Osteocyte (in vitro differentiated cells): Measurements from ENCODE around the gene RPS15. TPM values are rescaled to one million over a fixed set of nuclear protein-coding genes. Genes with fewer than 3 reads are reported as not detected.

Source experiments
- DNase-seq: peaks from one replicate; pipeline ENCODE4 v3.0.0; 2021; ENCODE audit warnings: mixed read lengths; ENCODE audit not compliant: unreplicated experiment; ENCODE audit errors: extremely low spot score
- H3K27ac Mint-ChIP-seq: one replicate; pipeline ENCODE4 v1.8.0; 2021; ENCODE audit warnings: mild to moderate bottlenecking, mixed read lengths; ENCODE audit not compliant: unreplicated experiment
- H3K27me3 Mint-ChIP-seq: one replicate; pipeline ENCODE4 v1.8.0; 2021; ENCODE audit warnings: mixed read lengths; ENCODE audit not compliant: unreplicated experiment
- H3K36me3 Mint-ChIP-seq: one replicate; pipeline ENCODE4 v1.8.0; 2021; ENCODE audit warnings: mixed read lengths; ENCODE audit not compliant: unreplicated experiment
- H3K4me1 Mint-ChIP-seq: one replicate; pipeline ENCODE4 v1.8.0; 2021; ENCODE audit warnings: mixed read lengths; ENCODE audit not compliant: unreplicated experiment
- H3K4me3 Mint-ChIP-seq: one replicate; pipeline ENCODE4 v1.8.0; 2021; ENCODE audit warnings: mild to moderate bottlenecking, moderate library complexity, mixed read lengths; ENCODE audit not compliant: unreplicated experiment
- H3K9me3 Mint-ChIP-seq: one replicate; pipeline ENCODE4 v1.8.0; 2021; ENCODE audit warnings: mixed read lengths; ENCODE audit not compliant: unreplicated experiment
- total RNA-seq: library from RNA; stranded (reverse); gene quantifications from 2 replicates; pipeline ENCODE4 v1.2.1, GENCODE V29; 2021
- TF ChIP-seq, protein P1 (sequence below): fragments of 200-600 bp; sonication (generic); IDR thresholded peaks from 2 replicates; pipeline ENCODE4 v1.5.0; 2021; ENCODE audit warnings: antibody characterized with exemption, mild to moderate bottlenecking, moderate library complexity

The RPS15 gene
- total RNA-seq, 1 donor from 2014 or later, result 932 TPM

DNA sequence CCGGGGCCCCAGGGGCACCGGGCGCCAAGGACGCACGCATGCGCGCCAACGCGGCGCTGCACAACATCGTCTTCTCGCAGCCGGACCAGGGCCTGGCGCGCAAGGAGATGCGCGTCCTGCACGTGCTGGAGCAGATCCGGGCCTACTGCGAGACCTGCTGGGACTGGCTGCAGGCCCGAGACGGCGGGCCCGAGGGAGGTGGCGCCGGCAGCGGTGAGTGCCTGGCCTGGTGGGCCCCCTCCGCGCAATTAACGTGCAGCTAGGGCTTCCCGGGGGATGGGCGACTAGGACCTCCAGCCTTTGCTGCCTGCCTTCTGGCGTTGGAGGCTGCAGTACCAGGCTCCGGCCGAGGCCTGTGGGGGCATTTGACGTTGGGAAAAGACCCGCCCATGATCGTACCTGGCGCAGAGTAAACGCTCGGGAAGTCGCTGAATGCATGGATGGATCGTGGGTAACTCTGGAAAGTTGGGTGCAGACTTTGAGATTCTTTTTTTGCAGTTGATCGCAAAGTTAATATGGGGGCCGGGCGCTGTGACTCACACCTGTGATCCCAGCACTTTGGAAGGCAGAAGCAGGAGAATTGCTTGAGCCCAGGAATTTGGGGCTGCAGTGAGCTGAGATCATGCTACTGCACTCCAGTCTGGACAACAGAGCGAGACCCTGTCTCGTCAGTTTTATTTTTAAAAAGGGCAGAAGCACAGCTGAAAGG lies 19.0 kb downstream of the RPS15 start:
- Mint-ChIP-seq H3K9me3 (no peaks in the 10 kb centered on the region), H3K27me3 (peaks cover 10% of the 10 kb centered on the region), H3K4me3 (no peak overlapping the region), H3K36me3 (no peaks in the 10 kb centered on the region), H3K4me1 (peaks cover 2% of the 10 kb centered on the region), H3K27ac (no peak overlapping the region)
- TF ChIP-seq, protein P1, sequence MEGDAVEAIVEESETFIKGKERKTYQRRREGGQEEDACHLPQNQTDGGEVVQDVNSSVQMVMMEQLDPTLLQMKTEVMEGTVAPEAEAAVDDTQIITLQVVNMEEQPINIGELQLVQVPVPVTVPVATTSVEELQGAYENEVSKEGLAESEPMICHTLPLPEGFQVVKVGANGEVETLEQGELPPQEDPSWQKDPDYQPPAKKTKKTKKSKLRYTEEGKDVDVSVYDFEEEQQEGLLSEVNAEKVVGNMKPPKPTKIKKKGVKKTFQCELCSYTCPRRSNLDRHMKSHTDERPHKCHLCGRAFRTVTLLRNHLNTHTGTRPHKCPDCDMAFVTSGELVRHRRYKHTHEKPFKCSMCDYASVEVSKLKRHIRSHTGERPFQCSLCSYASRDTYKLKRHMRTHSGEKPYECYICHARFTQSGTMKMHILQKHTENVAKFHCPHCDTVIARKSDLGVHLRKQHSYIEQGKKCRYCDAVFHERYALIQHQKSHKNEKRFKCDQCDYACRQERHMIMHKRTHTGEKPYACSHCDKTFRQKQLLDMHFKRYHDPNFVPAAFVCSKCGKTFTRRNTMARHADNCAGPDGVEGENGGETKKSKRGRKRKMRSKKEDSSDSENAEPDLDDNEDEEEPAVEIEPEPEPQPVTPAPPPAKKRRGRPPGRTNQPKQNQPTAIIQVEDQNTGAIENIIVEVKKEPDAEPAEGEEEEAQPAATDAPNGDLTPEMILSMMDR, result no peak
- no peak for DNase-seq

DNA sequence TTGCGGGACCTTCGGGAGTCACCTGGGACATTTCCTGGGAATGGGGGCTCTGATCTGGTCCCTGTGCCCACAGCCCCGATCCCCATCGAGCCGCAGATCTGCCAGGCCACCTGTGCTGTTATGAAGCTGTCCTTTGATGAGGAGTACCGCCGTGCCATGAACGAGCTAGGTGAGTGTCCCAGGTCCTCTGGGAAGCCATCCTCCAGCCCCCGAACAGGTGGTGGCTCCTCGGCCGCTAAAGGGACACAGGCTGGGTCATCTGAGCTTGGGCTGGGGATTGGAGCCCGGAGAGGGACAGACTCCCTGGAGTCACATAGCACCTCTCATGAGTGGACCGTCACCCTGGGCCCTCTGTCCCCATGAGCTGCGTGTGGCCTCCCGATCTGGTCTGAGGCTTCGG lies 19.7 kb downstream of the RPS15 start:
- Mint-ChIP-seq H3K9me3 (no peaks in the 10 kb centered on the region), H3K4me3 (no peak overlapping the region), H3K4me1 (peaks cover 1% of the 10 kb centered on the region), H3K36me3 (no peaks in the 10 kb centered on the region), H3K27ac (no peak overlapping the region), H3K27me3 (peaks cover 8% of the 10 kb centered on the region)
- DNase-seq, result no peak
- TF ChIP-seq, protein P1, result no peak

DNA sequence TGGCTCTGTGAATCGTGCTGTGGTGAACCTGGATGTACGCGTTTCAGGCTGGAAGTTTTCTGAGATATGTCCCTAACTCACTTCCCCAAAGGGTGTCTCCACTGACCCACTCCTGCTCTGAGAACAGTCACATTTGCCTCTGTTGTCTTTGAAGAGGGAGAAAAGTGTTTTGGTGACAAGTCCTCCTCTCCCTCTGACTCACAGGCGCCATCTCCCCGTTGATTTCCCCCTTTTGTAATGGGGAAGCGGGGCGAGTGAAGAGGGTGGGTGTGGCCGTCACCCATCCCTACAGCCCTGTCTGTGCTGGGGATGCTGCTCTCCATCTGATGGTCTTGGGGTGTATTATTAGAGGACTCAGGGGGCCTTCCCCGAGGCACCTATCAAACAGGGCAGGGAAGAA lies 21.3 kb downstream of the RPS15 start:
- H3K4me1 Mint-ChIP-seq, result no peaks in the 10 kb centered on the region
- TF ChIP-seq, protein P1, result no peak
- H3K9me3 Mint-ChIP-seq, result no peaks in the 10 kb centered on the region
- H3K36me3 Mint-ChIP-seq, result no peaks in the 10 kb centered on the region
- H3K4me3 Mint-ChIP-seq, result no peak overlapping the region
- no peak for DNase-seq
- peaks cover 2% of the 10 kb centered on the region for H3K27me3 Mint-ChIP-seq
- H3K27ac Mint-ChIP-seq, result no peak overlapping the region

DNA sequence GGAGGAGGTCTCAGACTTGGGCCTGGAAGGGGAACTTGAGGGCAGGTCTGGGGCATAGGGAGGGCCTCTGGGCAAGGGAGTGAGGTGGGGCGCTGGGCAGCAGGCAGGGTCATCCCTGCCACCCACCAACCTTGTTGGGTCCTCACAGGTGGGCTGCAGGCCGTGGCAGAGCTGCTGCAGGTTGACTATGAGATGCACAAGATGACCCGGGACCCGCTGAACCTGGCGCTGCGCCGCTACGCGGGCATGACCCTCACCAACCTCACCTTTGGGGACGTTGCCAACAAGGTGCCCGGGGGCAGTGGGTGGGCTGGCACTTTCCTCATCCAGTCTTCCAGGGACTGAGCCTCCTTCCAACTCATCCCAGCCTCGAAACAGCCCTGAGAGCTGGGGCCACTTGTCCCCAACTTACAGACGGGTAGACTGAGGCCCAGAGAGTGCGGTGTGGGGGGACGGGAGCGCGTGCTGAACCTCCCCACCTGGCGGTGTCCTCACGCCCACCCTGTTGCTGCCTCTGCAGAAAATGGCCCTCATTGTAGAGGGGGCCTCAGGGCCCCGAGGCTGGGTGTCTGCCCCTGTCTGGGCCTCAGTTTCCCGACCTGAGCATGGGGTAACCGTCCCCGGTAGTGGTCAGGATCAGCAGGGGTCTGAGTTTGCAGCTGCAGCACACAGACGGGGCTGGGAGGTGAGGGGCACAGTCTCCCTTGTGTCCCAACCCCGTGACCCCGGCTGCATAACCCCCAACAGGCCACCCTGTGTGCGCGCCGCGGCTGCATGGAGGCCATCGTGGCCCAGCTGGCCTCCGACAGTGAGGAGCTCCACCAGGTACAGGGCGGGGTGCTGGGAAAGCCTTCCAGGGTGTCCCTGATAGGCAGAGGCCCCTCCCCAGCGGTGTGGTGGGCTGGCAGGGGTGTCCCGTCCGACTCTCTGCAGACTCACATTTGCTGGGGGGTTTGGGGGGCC lies 22.1 kb downstream of the RPS15 start:
- no peak for DNase-seq
- Mint-ChIP-seq H3K4me1 (no peaks in the 10 kb centered on the region), H3K27me3 (peaks cover 2% of the 10 kb centered on the region)

More for the DNA sequence above, 22.1 kb downstream of the RPS15 start:
- TF ChIP-seq, protein P1, result no peak
- Mint-ChIP-seq H3K9me3 (no peaks in the 10 kb centered on the region), H3K36me3 (no peaks in the 10 kb centered on the region), H3K4me3 (no peak overlapping the region), H3K27ac (no peak overlapping the region)
